Spleen (tissue), 11 donors: ENCODE data around the gene ARHGEF12. TPM values are rescaled to one million over a fixed set of nuclear protein-coding genes. Genes with fewer than 3 reads are reported as not detected.

Experiments
- DNase-seq: peaks from one replicate; pipeline ENCODE4 v3.0.0-alpha.2; 2020
- H3K27ac ChIP-seq, 8 donors: fragments of 200-600 bp; sonication (generic) in 7 of 8; 1 replicate in 4 of 8; 2 replicates in 4 of 8; pipeline versions ENCODE4 v1.5.0 to v1.8.0; 2016 to 2021; ENCODE audit warnings: inconsistent platforms in 4 of 8, mild to moderate bottlenecking in 4 of 8, moderate library complexity in 1 of 8
- H3K27me3 ChIP-seq, 7 donors: fragments of 200-600 bp; sonication (generic) in 6 of 7; replicated peaks in 1 of 7; 1 replicate in 4 of 7; 2 replicates in 3 of 7; pipeline versions ENCODE4 v1.5.0 to v1.8.0; 2016 to 2021; ENCODE audit warnings: inconsistent platforms in 3 of 7, mild to moderate bottlenecking in 1 of 7
- H3K36me3 ChIP-seq, 6 donors: fragments of 200-600 bp; sonication (generic) in 5 of 6; 1 replicate in 4 of 6; 2 replicates in 2 of 6; pipeline versions ENCODE4 v1.5.0 to v1.8.0; 2016 to 2021; ENCODE audit warnings: inconsistent platforms in 2 of 6
- H3K4me1 ChIP-seq, 6 donors: fragments of 200-600 bp; sonication (generic) in 5 of 6; 1 replicate in 3 of 6; 2 replicates in 3 of 6; pipeline versions ENCODE4 v1.5.0 to v1.8.0; 2016 to 2021; ENCODE audit warnings: inconsistent platforms in 3 of 6
- H3K4me3 ChIP-seq, 8 donors: fragments of 200-600 bp; sonication (generic) in 7 of 8; 1 replicate in 4 of 8; 2 replicates in 4 of 8; pipeline versions ENCODE4 v1.5.0 to v1.8.0; 2016 to 2021; ENCODE audit warnings: inconsistent platforms in 4 of 8, mild to moderate bottlenecking in 4 of 8, moderate library complexity in 2 of 8
- H3K9me3 ChIP-seq, 8 donors: fragments of 200-600 bp; sonication (generic) in 7 of 8; 1 replicate in 4 of 8; 2 replicates in 4 of 8; pipeline versions ENCODE4 v1.5.0 to v1.8.0; 2016 to 2021; ENCODE audit warnings: inconsistent platforms in 4 of 8
- POLR2A ChIP-seq, 3 donors: fragments of 450-650 bp; IDR thresholded peaks; one replicate each; pipeline ENCODE4 v1.5.1; 2017; ENCODE audit warnings: antibody characterized with exemption in 3 of 3, mild to moderate bottlenecking in 1 of 3
- POLR2AphosphoS5 ChIP-seq, 3 donors: sonication (generic); formaldehyde crosslinking; IDR thresholded peaks; one replicate each; pipeline ENCODE4 v1.5.1; 2017; ENCODE audit warnings: antibody characterized with exemption in 3 of 3
- WGBS, 5 donors: extraction: QIAGEN DNeasy Blood & Tissue Kit in 3 of 5; methylation state at CpG; one replicate each; pipeline versions ENCODE4 v1.1.5 to v1.1.7; 2013 to 2018; 5-methylcytosine and 5-hydroxymethylcytosine counted together
- intact Hi-C: fragments of 100-400 bp; cut with DNase I; formaldehyde crosslinking; loops from one replicate; pipeline ENCODE4 v1.15.0; 2023; ENCODE audit warnings: low total_unique reads
- polyA plus RNA-seq, 3 donors: library from polyadenylated mRNA; stranded (reverse); fragments of 200-250 nt; gene quantifications; one replicate each; pipeline ENCODE4 v1.2.1, GENCODE V29; 2013
- total RNA-seq, 7 donors: library from RNA; depleted of rRNA in 3 of 7; stranded (reverse); fragments of >200 nt in 3 of 7; fragmentation: NEBNext Ultra II Directional in 4 of 7; extraction: Animal tissue kit (Norgen Biotek cat#: 25700) in 4 of 7; gene quantifications; one replicate each; pipeline versions ENCODE4 v1.1.0 to v1.2.1, GENCODE V29; 2016 to 2021
- TF ChIP-seq, protein P1 (sequence below), 11 experiments: fragments of 200-600 bp in 7 of 11; fragments of 450-650 bp in 4 of 11; sonication (generic) in 4 of 11; IDR thresholded peaks in 8 of 11; conservative IDR thresholded peaks in 3 of 11; 1 replicate in 7 of 11; 2 replicates in 4 of 11; pipeline versions ENCODE4 v1.4.0 to v1.8.0; 2016 to 2021; ENCODE audit warnings: antibody characterized with exemption in 11 of 11, inconsistent platforms in 4 of 11, mild to moderate bottlenecking in 1 of 11
- donor health status: healthy with polysubstance abuse.
- donor health status: DM: no; HTN: no; CAD: no; lungs with moderate emphysema.
- donor health status: DM: no; HTN: no; CAD: no.
- donor health status: Bipolar disorder and iron deficiency.
- donor health status: healthy.
- donor health status: DM: no; HTN: no; CAD: no.
- donor health status: DM: yes; HTN: yes; CAD: no.

ARHGEF12 gene
- total and polyA plus RNA-seq, 10 donors, result 5.6 to 122 (median 88.6) TPM

DNA sequence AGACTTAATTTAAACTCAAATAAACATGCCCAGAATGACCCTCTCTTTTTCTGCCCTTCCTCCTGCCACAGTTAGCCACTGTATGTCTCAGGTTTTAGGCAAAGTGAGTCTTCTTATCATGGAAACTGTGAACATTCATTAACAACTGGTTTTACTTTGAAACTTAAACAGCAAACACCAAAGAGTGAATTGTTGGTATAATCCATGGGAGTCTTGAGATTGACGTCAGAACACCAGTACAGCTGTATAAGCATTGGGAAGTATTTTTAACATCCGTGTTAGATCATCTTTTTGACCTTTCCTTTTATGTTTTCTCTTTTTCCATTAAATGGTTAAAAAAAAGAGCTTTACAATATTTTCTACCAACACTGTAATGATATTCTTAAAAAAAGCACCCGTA lies 38.9 kb downstream of the ARHGEF12 start:
- intact Hi-C loops, result no loop called here
- TF ChIP-seq, protein P1, sequence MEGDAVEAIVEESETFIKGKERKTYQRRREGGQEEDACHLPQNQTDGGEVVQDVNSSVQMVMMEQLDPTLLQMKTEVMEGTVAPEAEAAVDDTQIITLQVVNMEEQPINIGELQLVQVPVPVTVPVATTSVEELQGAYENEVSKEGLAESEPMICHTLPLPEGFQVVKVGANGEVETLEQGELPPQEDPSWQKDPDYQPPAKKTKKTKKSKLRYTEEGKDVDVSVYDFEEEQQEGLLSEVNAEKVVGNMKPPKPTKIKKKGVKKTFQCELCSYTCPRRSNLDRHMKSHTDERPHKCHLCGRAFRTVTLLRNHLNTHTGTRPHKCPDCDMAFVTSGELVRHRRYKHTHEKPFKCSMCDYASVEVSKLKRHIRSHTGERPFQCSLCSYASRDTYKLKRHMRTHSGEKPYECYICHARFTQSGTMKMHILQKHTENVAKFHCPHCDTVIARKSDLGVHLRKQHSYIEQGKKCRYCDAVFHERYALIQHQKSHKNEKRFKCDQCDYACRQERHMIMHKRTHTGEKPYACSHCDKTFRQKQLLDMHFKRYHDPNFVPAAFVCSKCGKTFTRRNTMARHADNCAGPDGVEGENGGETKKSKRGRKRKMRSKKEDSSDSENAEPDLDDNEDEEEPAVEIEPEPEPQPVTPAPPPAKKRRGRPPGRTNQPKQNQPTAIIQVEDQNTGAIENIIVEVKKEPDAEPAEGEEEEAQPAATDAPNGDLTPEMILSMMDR (IDR thresholded peaks at IDR 0.05 in 8 of 11, conservative IDR thresholded peaks at IDR 0.05 in 3 of 11), result no peak
- TF ChIP-seq POLR2A (IDR thresholded peaks at IDR 0.05), result no peak
- no peak for TF ChIP-seq POLR2AphosphoS5 (IDR thresholded peaks at IDR 0.05)
- Histone ChIP-seq H3K4me1 (peaks cover 0 to 27% (median 17%) of the 10 kb centered on the region in 6 donors), H3K27ac (no peak overlapping the region), H3K36me3 (no peaks in the 10 kb centered on the region), H3K9me3 (peaks cover 0 to 18% (median 11%) of the 10 kb centered on the region in 8 donors), H3K4me3 (no peak overlapping the region), H3K27me3 (no peaks in the 10 kb centered on the region)
- no peak for DNase-seq
- WGBS, 5 donors, result 75 to 94% (median 90%) methylated on average over 3 of the region's 3 CpGs

DNA sequence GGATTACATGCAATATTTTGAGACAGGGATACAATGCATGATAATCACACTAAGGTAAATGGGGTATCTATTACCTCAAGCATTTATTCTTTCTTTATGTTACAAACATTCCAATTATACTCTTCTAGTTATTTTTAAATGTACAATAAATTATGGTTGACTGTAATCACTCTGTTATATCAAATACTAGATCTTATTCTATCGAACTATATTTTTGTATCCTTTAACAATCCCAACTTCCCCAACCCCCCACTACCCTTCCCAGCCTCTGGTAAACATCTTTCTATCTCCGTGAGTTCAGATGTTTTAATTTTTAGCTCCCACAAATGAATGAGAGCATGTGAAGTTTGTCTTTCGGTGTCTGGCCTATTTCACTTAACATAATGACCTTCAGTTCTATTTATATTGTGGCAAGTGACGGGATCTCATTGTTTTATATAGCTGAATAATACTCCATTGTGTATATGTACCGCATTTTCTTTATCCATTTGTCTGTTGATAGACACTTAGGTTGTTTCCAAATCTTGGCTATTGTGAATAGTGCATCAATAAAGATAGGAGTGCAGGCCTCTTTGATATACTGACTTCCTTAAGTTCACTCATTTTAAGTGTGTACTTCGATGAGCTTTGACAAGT lies 40.5 kb downstream of the ARHGEF12 start:
- Histone ChIP-seq H3K9me3 (peaks cover 0 to 18% (median 11%) of the 10 kb centered on the region in 8 donors), H3K4me3 (no peak overlapping the region), H3K27ac (no peak overlapping the region), H3K4me1 (peaks cover 0 to 31% (median 12%) of the 10 kb centered on the region in 6 donors), H3K36me3 (no peaks in the 10 kb centered on the region), H3K27me3 (no peaks in the 10 kb centered on the region)
- DNase-seq, result no peak
- WGBS, 5 donors, result 78 to 87% (median 82%) methylated on average over 6 of the region's 6 CpGs
- no peak for TF ChIP-seq POLR2A (IDR thresholded peaks at IDR 0.05)
- TF ChIP-seq POLR2AphosphoS5 (IDR thresholded peaks at IDR 0.05), result no peak
- intact Hi-C loops, result no loop called here

- intact Hi-C loops, result no loop called here
- WGBS, 5 donors, result 75 to 95% (median 82%) methylated on average over 3 of the region's 3 CpGs
- TF ChIP-seq POLR2A (IDR thresholded peaks at IDR 0.05), result no peak
- TF ChIP-seq, protein P1 (IDR thresholded peaks at IDR 0.05 in 8 of 11, conservative IDR thresholded peaks at IDR 0.05 in 3 of 11), result no peak
- TF ChIP-seq POLR2AphosphoS5 (IDR thresholded peaks at IDR 0.05), result no peak
Observed at GRCh38 chr11:120378474-120378873, 42.3 kb downstream of the ARHGEF12 start.

GRCh38 chr11:120381401-120381800 lies 45.2 kb downstream of the ARHGEF12 start:
- WGBS, 5 donors, result 86 to 90% (median 90%) methylated on average over 7 of the region's 7 CpGs
- H3K4me1 ChIP-seq, result peaks cover 4 to 42% (median 26%) of the 10 kb centered on the region in 6 donors
- H3K9me3 ChIP-seq, result peaks cover 0 to 18% (median 11%) of the 10 kb centered on the region in 8 donors
- no peak overlapping the region for H3K27ac ChIP-seq
- H3K36me3 ChIP-seq, result no peaks in the 10 kb centered on the region
- no peak overlapping the region for H3K4me3 ChIP-seq
- TF ChIP-seq POLR2AphosphoS5 (IDR thresholded peaks at IDR 0.05) (no peak), POLR2A (IDR thresholded peaks at IDR 0.05) (no peak)
- TF ChIP-seq, protein P1 (IDR thresholded peaks at IDR 0.05 in 8 of 11, conservative IDR thresholded peaks at IDR 0.05 in 3 of 11), result no peak
- H3K27me3 ChIP-seq, result no peaks in the 10 kb centered on the region
- intact Hi-C loops, result no loop called here
- DNase-seq, result no peak

More at GRCh38 chr11:120378474-120378873, 42.3 kb downstream of the ARHGEF12 start:
- Histone ChIP-seq H3K4me1 (peaks cover 0 to 36% (median 12%) of the 10 kb centered on the region in 6 donors), H3K9me3 (peaks cover 0 to 18% (median 11%) of the 10 kb centered on the region in 8 donors), H3K36me3 (no peaks in the 10 kb centered on the region), H3K27ac (no peak overlapping the region), H3K27me3 (no peaks in the 10 kb centered on the region), H3K4me3 (no peak overlapping the region)
- no peak for DNase-seq
